ENCODE measurements around the gene GTF3C1.

Gene GTF3C1

DNA sequence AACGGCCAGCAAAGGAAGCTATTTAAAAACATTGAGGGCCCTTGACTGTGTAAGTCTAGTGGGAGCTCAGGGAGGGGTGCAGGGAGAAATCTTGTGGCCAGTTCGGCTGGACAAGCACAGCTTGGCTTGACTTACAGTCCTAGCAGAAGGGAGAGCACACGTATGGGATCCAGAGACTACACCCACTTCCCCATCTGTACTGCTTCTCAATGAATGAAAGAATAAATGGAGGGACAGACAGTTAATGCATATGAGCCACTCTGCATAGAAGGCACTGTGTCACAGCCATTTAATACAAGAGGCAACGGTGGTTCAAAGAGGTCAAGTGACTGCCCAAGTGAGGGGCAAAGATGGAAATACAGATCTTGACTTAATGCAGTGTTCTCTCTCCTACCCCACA lies 15.5 kb downstream of the GTF3C1 start:
- no peaks in the 10 kb centered on the region for H3K27me3 ChIP-seq (ENCODE audit: control insufficient read depth, insufficient read depth, low read length)
- H3K9ac ChIP-seq (ENCODE audit: low read depth, low read length), result no peak overlapping the region
- H3K36me3 ChIP-seq (ENCODE audit: control insufficient read depth, insufficient read depth, low read length), result peaks cover 53% of the 10 kb centered on the region
- H3K9me3 ChIP-seq (ENCODE audit: control insufficient read depth, insufficient read depth, low read length), result no peaks in the 10 kb centered on the region
- H3K4me1 ChIP-seq (ENCODE audit: control insufficient read depth, insufficient read depth, low read length), result no peaks in the 10 kb centered on the region
- H3K4me3 ChIP-seq (ENCODE audit: low read depth, low read length), result no peak overlapping the region

DNA sequence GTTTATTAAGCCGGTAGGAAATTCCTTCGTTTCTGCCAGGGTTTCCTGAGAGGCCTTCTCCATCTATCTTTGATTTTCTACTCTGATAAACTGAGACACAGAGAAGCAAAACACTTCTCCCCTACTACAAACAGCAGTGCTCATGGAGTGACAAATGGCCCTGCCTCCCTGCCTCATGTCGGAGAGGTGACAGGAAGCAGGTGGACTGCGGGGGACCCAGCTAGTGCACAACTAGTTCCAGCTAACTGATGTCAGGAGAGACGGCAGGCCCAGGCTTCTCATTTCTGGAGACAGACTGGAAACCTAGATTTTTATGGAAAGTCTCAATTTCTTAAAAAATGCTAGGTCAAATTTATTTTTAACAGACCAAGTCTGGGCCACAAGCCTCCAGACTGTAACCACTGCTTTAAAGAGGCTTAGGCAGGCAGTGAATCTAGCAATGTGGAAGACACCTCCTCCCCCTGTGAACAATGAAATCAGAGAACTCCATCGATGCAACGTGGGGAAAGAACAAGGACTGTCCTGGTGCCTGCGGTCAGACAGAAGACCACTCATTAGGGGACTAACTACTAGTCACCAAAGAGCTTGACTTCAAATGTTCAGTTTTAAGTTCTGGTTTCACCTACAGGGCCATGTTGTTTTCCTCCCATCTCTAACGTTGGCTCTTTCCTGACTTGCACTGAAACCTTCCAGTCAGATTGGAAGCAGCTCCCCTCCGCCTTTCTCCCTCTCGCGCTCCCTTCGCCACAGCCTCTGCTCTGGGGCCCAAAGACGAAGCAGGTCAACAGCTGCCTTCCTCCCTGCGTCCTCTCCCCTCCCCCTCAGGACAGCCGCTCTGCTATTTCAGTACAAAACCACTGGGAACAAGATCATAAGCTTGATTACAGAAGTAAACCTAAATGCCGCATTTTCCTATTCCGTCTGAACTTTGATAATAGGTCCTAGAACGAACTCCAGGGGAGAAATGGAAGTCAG lies 17.6 kb downstream of the GTF3C1 start:
- peaks cover 58% of the 10 kb centered on the region for H3K36me3 ChIP-seq (ENCODE audit: control insufficient read depth, insufficient read depth, low read length)
- H3K9me3 ChIP-seq (ENCODE audit: control insufficient read depth, insufficient read depth, low read length), result no peaks in the 10 kb centered on the region
- H3K4me3 ChIP-seq (ENCODE audit: low read depth, low read length), result no peak overlapping the region
- no peaks in the 10 kb centered on the region for H3K4me1 ChIP-seq (ENCODE audit: control insufficient read depth, insufficient read depth, low read length)
- H3K27me3 ChIP-seq (ENCODE audit: control insufficient read depth, insufficient read depth, low read length), result no peaks in the 10 kb centered on the region
- no peak overlapping the region for H3K9ac ChIP-seq (ENCODE audit: low read depth, low read length)

DNA sequence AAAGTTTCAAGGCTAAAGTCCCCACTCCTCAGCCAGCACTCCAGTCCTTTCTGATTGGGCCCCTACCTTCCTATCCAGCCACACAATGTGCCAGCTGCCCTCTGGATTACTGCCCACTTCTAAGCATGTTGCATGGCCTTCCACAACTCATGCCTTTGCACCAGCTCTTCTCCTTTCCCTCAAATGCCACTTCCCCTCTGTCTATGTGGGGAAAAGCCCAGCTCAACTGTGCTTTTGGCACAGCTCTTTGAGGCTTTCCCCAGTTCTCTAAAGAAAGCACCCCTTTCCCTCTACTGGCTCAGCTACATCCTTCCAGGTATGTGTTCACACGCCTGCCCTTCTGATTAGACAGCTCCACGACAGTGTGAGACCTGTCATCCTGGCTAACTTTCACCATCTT lies 18.5 kb downstream of the GTF3C1 start:
- no peak overlapping the region for H3K9ac ChIP-seq (ENCODE audit: low read depth, low read length)
- no peaks in the 10 kb centered on the region for H3K4me1 ChIP-seq (ENCODE audit: control insufficient read depth, insufficient read depth, low read length)
- no peak overlapping the region for H3K4me3 ChIP-seq (ENCODE audit: low read depth, low read length)
- peaks cover 50% of the 10 kb centered on the region for H3K36me3 ChIP-seq (ENCODE audit: control insufficient read depth, insufficient read depth, low read length)
- H3K9me3 ChIP-seq (ENCODE audit: control insufficient read depth, insufficient read depth, low read length), result no peaks in the 10 kb centered on the region
- H3K27me3 ChIP-seq (ENCODE audit: control insufficient read depth, insufficient read depth, low read length), result no peaks in the 10 kb centered on the region

DNA sequence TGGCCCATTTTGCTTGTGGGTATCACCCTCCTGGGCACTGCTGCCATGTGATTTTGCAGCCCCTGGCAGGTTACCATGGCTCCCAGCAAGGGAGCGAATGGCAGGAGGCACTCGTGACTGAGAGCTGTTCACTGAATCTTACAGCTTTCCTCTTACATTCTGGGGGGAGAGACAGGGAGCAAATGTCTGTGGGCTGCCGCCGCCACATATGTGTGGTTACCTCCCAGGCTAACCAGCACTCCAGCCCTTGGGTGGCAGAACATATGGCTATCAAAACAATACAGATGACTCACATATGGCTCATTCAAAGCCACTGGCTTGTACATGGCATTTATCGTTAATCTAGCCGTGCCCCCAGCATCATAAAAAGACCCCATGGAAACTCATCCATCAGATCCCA lies 19.8 kb downstream of the GTF3C1 start:
- H3K36me3 ChIP-seq (ENCODE audit: control insufficient read depth, insufficient read depth, low read length), result peaks cover 49% of the 10 kb centered on the region
- H3K9me3 ChIP-seq (ENCODE audit: control insufficient read depth, insufficient read depth, low read length), result no peaks in the 10 kb centered on the region
- no peak overlapping the region for H3K9ac ChIP-seq (ENCODE audit: low read depth, low read length)
- H3K27me3 ChIP-seq (ENCODE audit: control insufficient read depth, insufficient read depth, low read length), result no peaks in the 10 kb centered on the region
- no peaks in the 10 kb centered on the region for H3K4me1 ChIP-seq (ENCODE audit: control insufficient read depth, insufficient read depth, low read length)
- H3K4me3 ChIP-seq (ENCODE audit: low read depth, low read length), result no peak overlapping the region

DNA sequence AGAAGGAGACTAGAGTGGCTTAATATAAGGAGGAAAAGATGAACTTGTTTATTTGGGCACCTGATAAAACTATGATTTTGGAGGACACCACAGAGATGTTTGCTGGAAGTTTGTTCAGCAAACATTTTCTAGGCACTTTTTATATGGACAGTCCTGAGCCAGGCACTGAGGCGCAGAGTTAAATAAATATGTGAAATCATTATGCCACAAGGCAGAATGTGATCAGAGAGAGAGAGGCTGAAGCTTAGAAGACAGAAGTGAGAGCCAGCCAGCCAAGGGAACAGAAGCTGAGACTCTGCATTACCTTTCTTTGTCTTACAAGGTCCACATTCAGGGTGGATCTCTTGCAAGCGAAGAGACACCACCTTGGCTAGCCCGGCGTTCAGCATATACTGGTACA lies 21.4 kb downstream of the GTF3C1 start:
- Histone ChIP-seq H3K4me3 (ENCODE audit: low read depth, low read length) (no peak overlapping the region), H3K4me1 (ENCODE audit: control insufficient read depth, insufficient read depth, low read length) (no peaks in the 10 kb centered on the region), H3K9me3 (ENCODE audit: control insufficient read depth, insufficient read depth, low read length) (no peaks in the 10 kb centered on the region), H3K9ac (ENCODE audit: low read depth, low read length) (no peak overlapping the region), H3K36me3 (ENCODE audit: control insufficient read depth, insufficient read depth, low read length) (peaks cover 48% of the 10 kb centered on the region), H3K27me3 (ENCODE audit: control insufficient read depth, insufficient read depth, low read length) (no peaks in the 10 kb centered on the region)

DNA sequence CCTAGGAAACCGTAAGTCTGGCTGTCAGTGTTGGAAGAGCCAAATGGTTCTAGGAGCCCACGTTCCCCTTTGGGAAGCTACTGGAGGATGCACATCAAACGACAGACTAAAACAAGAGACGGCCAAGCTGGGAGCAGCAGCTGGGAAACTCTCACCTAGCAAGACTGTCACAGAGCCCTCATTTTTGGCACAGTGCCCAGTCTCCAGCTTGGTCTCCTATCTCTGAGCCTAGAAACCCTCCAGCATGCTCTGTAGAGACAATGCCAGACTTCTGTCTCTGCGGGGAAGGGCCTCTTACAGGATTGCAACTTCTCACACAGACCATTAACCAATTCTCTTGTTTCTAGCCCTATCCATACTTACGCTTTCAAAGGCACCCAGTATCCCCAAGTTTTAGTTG lies 23.5 kb downstream of the GTF3C1 start:
- Histone ChIP-seq H3K9me3 (ENCODE audit: control insufficient read depth, insufficient read depth, low read length) (no peaks in the 10 kb centered on the region), H3K4me3 (ENCODE audit: low read depth, low read length) (no peak overlapping the region), H3K36me3 (ENCODE audit: control insufficient read depth, insufficient read depth, low read length) (peaks cover 38% of the 10 kb centered on the region), H3K9ac (ENCODE audit: low read depth, low read length) (no peak overlapping the region), H3K27me3 (ENCODE audit: control insufficient read depth, insufficient read depth, low read length) (no peaks in the 10 kb centered on the region), H3K4me1 (ENCODE audit: control insufficient read depth, insufficient read depth, low read length) (no peaks in the 10 kb centered on the region)

DNA sequence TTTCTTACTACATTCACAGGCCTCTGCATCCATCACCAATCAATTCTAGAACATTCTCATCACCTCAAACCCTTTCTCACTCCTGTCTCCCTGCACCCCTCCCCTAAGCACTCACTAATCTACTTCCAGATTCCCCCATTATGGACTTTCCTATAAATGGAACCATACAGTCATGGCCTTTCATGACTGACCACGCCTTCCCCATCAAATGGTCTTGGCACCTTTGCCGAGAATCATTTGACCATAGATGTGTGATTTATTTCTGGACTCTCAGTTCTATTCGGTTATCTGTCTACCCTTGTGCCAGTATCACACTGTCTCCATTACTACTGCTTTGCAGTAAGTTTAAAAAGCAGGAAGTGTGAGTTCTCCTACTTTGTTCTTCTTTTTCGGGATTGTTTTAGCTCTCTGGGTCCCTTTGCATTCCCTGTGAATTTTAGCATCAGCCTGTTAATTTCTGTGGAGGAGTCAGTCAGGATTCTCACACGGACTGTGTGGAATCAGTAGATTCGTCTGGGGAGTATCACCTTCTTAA lies 27.5 kb downstream of the GTF3C1 start:
- no peaks in the 10 kb centered on the region for H3K27me3 ChIP-seq (ENCODE audit: control insufficient read depth, insufficient read depth, low read length)
- H3K9ac ChIP-seq (ENCODE audit: low read depth, low read length), result no peak overlapping the region
- no peak overlapping the region for H3K4me3 ChIP-seq (ENCODE audit: low read depth, low read length)
- no peaks in the 10 kb centered on the region for H3K9me3 ChIP-seq (ENCODE audit: control insufficient read depth, insufficient read depth, low read length)
- peaks cover 14% of the 10 kb centered on the region for H3K36me3 ChIP-seq (ENCODE audit: control insufficient read depth, insufficient read depth, low read length)
- H3K4me1 ChIP-seq (ENCODE audit: control insufficient read depth, insufficient read depth, low read length), result no peaks in the 10 kb centered on the region

DNA sequence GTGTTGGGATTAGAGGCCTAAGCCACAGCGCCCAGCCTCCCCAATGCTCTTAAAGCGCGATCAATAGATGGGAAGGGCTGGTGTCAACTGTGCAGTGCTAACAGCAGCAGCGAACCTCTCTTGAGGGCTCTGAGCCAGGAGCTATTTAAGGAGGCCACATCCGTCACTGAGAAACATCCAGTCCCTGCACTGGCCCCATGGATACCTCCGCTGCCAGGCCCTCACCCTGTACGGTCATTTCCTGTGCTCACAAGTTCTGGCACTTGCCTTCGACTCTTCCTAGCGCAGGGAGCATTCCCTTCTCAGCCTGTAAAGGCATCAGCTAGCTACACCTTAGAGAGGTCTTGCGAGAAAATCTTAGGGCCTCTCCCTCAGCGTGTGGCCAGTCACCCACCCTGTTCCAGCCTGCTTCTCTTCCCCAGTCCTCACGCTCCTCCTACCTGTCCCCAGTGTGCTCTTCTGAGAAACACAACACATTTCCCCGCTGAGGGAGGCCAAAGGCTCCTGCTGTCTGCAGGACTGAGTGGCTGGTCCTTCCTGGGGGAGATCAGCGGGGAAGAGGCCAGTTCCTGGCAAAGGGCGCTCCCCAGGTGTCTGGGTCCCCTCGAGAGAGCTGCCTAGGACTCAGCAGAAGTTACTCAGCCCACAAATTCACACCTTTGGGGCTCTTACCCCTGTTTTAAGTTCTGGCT lies 28.6 kb downstream of the GTF3C1 start:
- no peaks in the 10 kb centered on the region for H3K4me1 ChIP-seq (ENCODE audit: control insufficient read depth, insufficient read depth, low read length)
- H3K9me3 ChIP-seq (ENCODE audit: control insufficient read depth, insufficient read depth, low read length), result no peaks in the 10 kb centered on the region
- no peak overlapping the region for H3K4me3 ChIP-seq (ENCODE audit: low read depth, low read length)
- no peaks in the 10 kb centered on the region for H3K27me3 ChIP-seq (ENCODE audit: control insufficient read depth, insufficient read depth, low read length)
- H3K36me3 ChIP-seq (ENCODE audit: control insufficient read depth, insufficient read depth, low read length), result peaks cover 18% of the 10 kb centered on the region
- no peak overlapping the region for H3K9ac ChIP-seq (ENCODE audit: low read depth, low read length)

DNA sequence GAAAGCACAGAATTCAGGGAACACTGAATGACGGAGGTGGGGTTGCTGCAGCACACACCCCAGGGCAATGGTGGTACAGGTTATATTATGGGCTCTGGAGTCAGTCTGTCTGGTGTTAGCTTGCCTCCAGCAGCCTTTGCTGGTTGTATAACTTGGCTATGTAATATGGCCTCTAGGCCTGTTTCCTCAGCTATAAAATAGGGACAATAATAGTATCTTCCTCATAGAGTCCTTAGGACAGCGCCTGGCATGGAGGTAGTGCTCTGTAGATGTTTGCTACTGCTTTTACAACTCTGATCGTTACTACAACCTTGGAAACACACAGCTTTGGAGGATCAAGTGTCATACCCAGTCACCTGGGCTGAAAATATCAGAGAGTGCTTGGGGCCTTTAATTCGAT lies 31.5 kb downstream of the GTF3C1 start:
- no peak overlapping the region for H3K4me3 ChIP-seq (ENCODE audit: low read depth, low read length)
- H3K36me3 ChIP-seq (ENCODE audit: control insufficient read depth, insufficient read depth, low read length), result peaks cover 13% of the 10 kb centered on the region
- H3K4me1 ChIP-seq (ENCODE audit: control insufficient read depth, insufficient read depth, low read length), result no peaks in the 10 kb centered on the region
- no peak overlapping the region for H3K9ac ChIP-seq (ENCODE audit: low read depth, low read length)
- no peaks in the 10 kb centered on the region for H3K27me3 ChIP-seq (ENCODE audit: control insufficient read depth, insufficient read depth, low read length)
- H3K9me3 ChIP-seq (ENCODE audit: control insufficient read depth, insufficient read depth, low read length), result no peaks in the 10 kb centered on the region

DNA sequence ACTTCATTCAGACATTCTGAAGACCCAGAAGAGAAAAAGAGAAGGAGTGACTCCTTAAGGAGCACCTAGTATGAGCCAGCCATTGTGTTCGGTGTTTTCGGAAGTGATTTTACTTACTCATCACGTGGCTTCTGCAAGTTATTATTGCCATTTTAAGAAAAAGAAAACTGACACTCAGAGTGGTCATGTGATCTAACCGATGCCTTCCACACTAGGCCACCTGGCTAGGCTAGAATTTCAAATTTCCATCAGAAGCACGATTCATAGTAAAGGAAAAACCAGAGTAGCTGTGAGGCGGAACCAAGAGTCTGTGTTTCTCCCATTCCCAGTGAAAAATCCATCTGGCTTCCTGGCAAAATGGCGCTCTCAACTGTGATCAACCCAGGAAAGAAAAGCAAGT lies 32.0 kb downstream of the GTF3C1 start:
- Histone ChIP-seq H3K9ac (ENCODE audit: low read depth, low read length) (no peak overlapping the region), H3K4me1 (ENCODE audit: control insufficient read depth, insufficient read depth, low read length) (no peaks in the 10 kb centered on the region), H3K9me3 (ENCODE audit: control insufficient read depth, insufficient read depth, low read length) (no peaks in the 10 kb centered on the region), H3K36me3 (ENCODE audit: control insufficient read depth, insufficient read depth, low read length) (peaks cover 13% of the 10 kb centered on the region), H3K4me3 (ENCODE audit: low read depth, low read length) (no peak overlapping the region), H3K27me3 (ENCODE audit: control insufficient read depth, insufficient read depth, low read length) (no peaks in the 10 kb centered on the region)

DNA sequence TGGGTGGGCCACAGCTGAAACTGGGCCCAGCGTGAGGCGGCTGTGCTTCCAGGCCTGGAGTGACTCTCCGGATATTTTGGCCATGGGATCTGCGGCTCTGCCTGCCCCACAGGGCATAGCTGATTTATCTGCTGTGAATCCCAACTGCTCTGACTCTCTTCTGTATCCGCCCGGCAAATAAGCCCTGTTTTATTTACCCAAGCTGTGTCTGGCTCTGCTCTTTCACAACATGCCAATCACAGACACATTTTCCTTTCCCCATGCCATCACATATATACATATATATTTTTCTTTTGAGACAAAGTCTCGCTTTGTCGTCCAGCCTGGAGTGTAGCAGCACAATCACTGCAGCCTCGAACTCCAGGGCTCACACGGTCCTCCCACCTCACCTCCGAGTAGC lies 33.3 kb downstream of the GTF3C1 start:
- peaks cover 20% of the 10 kb centered on the region for H3K36me3 ChIP-seq (ENCODE audit: control insufficient read depth, insufficient read depth, low read length)
- no peaks in the 10 kb centered on the region for H3K4me1 ChIP-seq (ENCODE audit: control insufficient read depth, insufficient read depth, low read length)
- H3K27me3 ChIP-seq (ENCODE audit: control insufficient read depth, insufficient read depth, low read length), result no peaks in the 10 kb centered on the region
- no peak overlapping the region for H3K9ac ChIP-seq (ENCODE audit: low read depth, low read length)
- H3K4me3 ChIP-seq (ENCODE audit: low read depth, low read length), result no peak overlapping the region
- H3K9me3 ChIP-seq (ENCODE audit: control insufficient read depth, insufficient read depth, low read length), result no peaks in the 10 kb centered on the region

Data from iPS-15b (cell line).